ENCODE data around the gene SIAE. TPM values are rescaled to one million over a fixed set of nuclear protein-coding genes. Genes with fewer than 3 reads are reported as not detected.

The SIAE gene, protein sequence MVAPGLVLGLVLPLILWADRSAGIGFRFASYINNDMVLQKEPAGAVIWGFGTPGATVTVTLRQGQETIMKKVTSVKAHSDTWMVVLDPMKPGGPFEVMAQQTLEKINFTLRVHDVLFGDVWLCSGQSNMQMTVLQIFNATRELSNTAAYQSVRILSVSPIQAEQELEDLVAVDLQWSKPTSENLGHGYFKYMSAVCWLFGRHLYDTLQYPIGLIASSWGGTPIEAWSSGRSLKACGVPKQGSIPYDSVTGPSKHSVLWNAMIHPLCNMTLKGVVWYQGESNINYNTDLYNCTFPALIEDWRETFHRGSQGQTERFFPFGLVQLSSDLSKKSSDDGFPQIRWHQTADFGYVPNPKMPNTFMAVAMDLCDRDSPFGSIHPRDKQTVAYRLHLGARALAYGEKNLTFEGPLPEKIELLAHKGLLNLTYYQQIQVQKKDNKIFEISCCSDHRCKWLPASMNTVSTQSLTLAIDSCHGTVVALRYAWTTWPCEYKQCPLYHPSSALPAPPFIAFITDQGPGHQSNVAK
- total RNA-seq (4.6 TPM), polyA plus RNA-seq (13.4 TPM)
- long read RNA-seq, donor 1, partial matches to known transcripts: 7 of 7 reads
- long read RNA-seq, donor 1, other reads (novel, unspliced or antisense): 0 of 7 reads
- long read RNA-seq, donor 2: 0 reads
- long read RNA-seq, donor 3, full-length matches to known transcripts: 2 of 2 reads
- long read RNA-seq, donor 3, partial matches to known transcripts: 0 of 2 reads
- long read RNA-seq, donor 3, other reads (novel, unspliced or antisense): 0 of 2 reads
- long read RNA-seq, donor 4: 0 reads
- long read RNA-seq, donor 5, full-length matches to known transcripts: 1 of 7 reads
- long read RNA-seq, donor 5, partial matches to known transcripts: 6 of 7 reads
- long read RNA-seq, donor 5, other reads (novel, unspliced or antisense): 0 of 7 reads
- long read RNA-seq, donor 6, full-length matches to known transcripts: 1 of 1 reads
- long read RNA-seq, donor 6, partial matches to known transcripts: 0 of 1 reads
- long read RNA-seq, donor 6, other reads (novel, unspliced or antisense): 0 of 1 reads
- long read RNA-seq, donor 7, full-length matches to known transcripts: 4 of 4 reads
- long read RNA-seq, donor 7, partial matches to known transcripts: 0 of 4 reads
- long read RNA-seq, donor 7, other reads (novel, unspliced or antisense): 0 of 4 reads
- long read RNA-seq, donor 8: 0 reads
- long read RNA-seq, donor 9, full-length matches to known transcripts: 2 of 2 reads
- long read RNA-seq, donor 9, partial matches to known transcripts: 0 of 2 reads
- long read RNA-seq, donor 9, other reads (novel, unspliced or antisense): 0 of 2 reads
- long read RNA-seq, donor 10: 0 reads

DNA sequence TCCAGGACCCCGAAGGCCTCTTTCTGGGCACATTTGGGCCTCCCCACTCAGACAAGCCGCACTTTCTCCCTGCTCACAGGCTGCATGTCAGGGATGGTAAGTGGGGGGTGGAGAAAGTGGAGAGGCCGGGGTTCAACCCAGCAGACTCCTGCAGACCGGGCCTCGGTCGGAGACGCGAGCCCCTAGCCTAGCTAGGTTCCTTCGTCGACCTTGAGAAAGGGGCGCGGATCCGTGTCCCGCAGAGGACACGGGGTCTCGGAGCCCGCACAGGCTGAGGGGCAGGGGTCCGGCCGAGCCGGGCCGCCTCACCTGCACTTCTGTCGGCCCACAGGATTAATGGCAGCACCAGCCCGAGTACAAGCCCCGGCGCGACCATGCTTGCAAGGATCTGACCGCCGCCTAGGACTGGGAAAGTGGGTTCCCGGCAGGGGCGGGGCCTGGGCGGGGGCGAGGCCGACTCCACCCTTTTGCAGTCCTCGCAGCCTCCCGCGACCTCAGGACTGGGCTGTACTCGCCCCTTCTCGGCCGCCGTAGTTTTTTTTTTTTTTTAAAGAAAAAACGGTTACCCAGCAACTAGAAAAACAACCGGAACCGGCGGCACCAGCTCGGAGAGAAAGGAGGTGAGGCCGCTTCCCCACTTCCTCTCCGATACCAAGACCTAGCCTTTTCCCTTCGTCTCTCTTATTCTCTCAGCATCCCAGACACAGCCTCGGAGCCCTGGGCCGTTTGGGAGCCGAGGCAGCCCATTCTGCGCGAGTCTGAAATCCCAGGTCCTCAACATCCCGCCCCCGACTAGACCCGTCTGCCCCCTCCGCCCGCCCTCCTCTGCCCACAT, at the start of gene SIAE, which contains the start of gene SPA17:
Gene SIAE, minus strand, starts transcription at position 407 of the 835 bp plus-strand sequence. Its CDS starts 31 bp downstream, at position 376.
Gene SPA17, plus strand, starts transcription at position 572 of the 835 bp plus-strand sequence. CDS start 1,361 bp downstream, outside the sequence.
- DNase-seq (ENCODE audit: low read depth in 6 of 9, low spot score in 9 of 9): peak; percentile 83 to 98 (median 90)
- peak within 1 kb of the TSS; percentile 45 to 81 for H3K27ac ChIP-seq (ENCODE audit: low read depth in 1 of 2, low read length in 1 of 2)
- peaks cover 19 to 26% of the 10 kb centered on the region in 2 donors for H3K4me1 ChIP-seq (ENCODE audit: control insufficient read depth in 2 of 2, insufficient read depth in 2 of 2, low read length in 2 of 2)

DNA sequence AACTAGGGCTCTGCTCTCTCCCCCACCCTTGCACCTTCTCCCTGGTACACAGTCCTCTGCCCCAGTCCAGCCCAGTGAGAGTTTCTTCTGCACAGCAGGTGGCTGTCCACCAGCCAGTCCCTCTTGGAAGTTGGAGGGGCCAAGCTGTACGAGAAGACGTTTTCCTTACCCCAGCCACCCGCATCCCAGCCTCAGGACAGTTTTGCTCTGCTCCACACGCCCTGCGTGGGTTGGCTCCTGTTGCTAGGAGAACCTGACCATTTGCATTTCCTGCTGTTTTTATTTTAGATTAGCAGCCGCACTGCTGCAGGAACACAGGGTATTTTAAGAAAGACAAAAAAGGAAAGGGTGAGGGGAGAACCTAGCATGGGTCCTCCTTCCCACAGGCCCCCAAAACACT, 48.6 kb upstream of the SIAE start:
- no peak overlapping the region for H3K27ac ChIP-seq (ENCODE audit: low read depth in 1 of 2, low read length in 1 of 2)
- H3K27me3 ChIP-seq (ENCODE audit: control insufficient read depth in 2 of 2, insufficient read depth in 1 of 2, low read length in 1 of 2): peaks cover 11 to 67% of the 10 kb centered on the region in 2 donors
- H3K9me3 ChIP-seq (ENCODE audit: control insufficient read depth in 2 of 2, insufficient read depth in 1 of 2, low read length in 1 of 2): no peaks in the 10 kb centered on the region
- 15% methylated on average over 6 of the region's 6 CpGs for WGBS
- no peak for DNase-seq (ENCODE audit: low read depth in 6 of 9, low spot score in 9 of 9)
- peaks cover 10 to 34% of the 10 kb centered on the region in 2 donors for H3K4me1 ChIP-seq (ENCODE audit: control insufficient read depth in 2 of 2, insufficient read depth in 2 of 2, low read length in 2 of 2)
- H3K36me3 ChIP-seq (ENCODE audit: control insufficient read depth in 2 of 2, insufficient read depth in 2 of 2, low read length in 1 of 2): no peaks in the 10 kb centered on the region
- no peak overlapping the region for H3K4me3 ChIP-seq (ENCODE audit: low read length in 2 of 2)

More for the DNA sequence above, at the start of gene SIAE, which contains the start of gene SPA17:
- Histone ChIP-seq H3K9me3 (ENCODE audit: control insufficient read depth in 2 of 2, insufficient read depth in 1 of 2, low read length in 1 of 2) (no peaks in the 10 kb centered on the region), H3K27me3 (ENCODE audit: control insufficient read depth in 2 of 2, insufficient read depth in 1 of 2, low read length in 1 of 2) (no peaks in the 10 kb centered on the region), H3K4me3 (ENCODE audit: low read length in 2 of 2) (peak within 1 kb of the TSS; percentile 61 to 80), H3K36me3 (ENCODE audit: control insufficient read depth in 2 of 2, insufficient read depth in 2 of 2, low read length in 1 of 2) (no peaks in the 10 kb centered on the region)
- under 1% methylated on average over 58 of the region's 58 CpGs for WGBS

DNA sequence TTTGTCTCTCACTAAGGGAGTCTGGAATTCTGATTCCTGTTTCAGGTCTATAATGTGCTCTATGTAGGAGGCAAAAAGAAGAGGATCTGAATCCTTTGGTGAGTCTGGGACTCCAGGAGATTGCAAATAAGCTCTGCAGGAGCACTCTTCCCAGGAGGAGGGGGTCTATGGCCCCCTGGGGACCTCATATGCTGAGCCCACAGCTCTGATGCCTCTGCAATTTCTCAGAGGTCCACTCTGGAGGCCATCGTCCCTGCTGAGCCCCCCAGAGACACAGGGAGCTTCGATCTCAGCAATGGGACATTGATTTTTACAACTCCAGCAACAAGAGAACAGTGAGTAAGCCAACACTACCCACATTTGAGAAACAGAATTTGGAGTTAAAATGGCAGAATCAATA, 46.0 kb upstream of the SIAE start:
- H3K4me1 ChIP-seq (ENCODE audit: control insufficient read depth in 2 of 2, insufficient read depth in 2 of 2, low read length in 2 of 2): peaks cover 10 to 24% of the 10 kb centered on the region in 2 donors
- no peak overlapping the region for H3K4me3 ChIP-seq (ENCODE audit: low read length in 2 of 2)
- H3K27me3 ChIP-seq (ENCODE audit: control insufficient read depth in 2 of 2, insufficient read depth in 1 of 2, low read length in 1 of 2): peaks cover 14 to 71% of the 10 kb centered on the region in 2 donors
- no peak overlapping the region for H3K27ac ChIP-seq (ENCODE audit: low read depth in 1 of 2, low read length in 1 of 2)
- H3K36me3 ChIP-seq (ENCODE audit: control insufficient read depth in 2 of 2, insufficient read depth in 2 of 2, low read length in 1 of 2): no peaks in the 10 kb centered on the region
- no peaks in the 10 kb centered on the region for H3K9me3 ChIP-seq (ENCODE audit: control insufficient read depth in 2 of 2, insufficient read depth in 1 of 2, low read length in 1 of 2)
- 92% methylated on average over 2 of the region's 2 CpGs for WGBS
- no peak for DNase-seq (ENCODE audit: low read depth in 6 of 9, low spot score in 9 of 9)

DNA sequence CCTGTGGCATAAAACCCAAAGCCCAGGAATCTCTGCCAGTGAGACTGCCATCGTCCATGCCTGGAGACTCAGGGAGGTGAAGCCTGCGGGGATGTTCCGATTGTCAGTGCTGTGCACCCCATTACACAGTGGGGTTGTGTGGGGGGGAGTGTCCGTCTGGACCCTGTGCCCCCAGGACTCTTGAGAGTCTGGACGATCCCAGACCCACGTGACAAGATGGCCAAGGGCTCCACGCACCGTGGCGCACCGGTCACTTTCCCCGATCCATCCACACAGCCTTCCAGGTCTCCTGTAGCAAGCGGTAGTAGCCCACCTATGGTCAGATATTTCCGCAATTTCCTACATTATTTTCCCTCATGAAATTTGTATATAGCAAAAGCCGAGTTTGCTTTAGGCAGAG, 45.3 kb upstream of the SIAE start:
- Histone ChIP-seq H3K27me3 (ENCODE audit: control insufficient read depth in 2 of 2, insufficient read depth in 1 of 2, low read length in 1 of 2) (peaks cover 16 to 69% of the 10 kb centered on the region in 2 donors), H3K27ac (ENCODE audit: low read depth in 1 of 2, low read length in 1 of 2) (no peak overlapping the region), H3K9me3 (ENCODE audit: control insufficient read depth in 2 of 2, insufficient read depth in 1 of 2, low read length in 1 of 2) (no peaks in the 10 kb centered on the region), H3K4me3 (ENCODE audit: low read length in 2 of 2) (no peak overlapping the region), H3K4me1 (ENCODE audit: control insufficient read depth in 2 of 2, insufficient read depth in 2 of 2, low read length in 2 of 2) (peaks cover 10 to 24% of the 10 kb centered on the region in 2 donors), H3K36me3 (ENCODE audit: control insufficient read depth in 2 of 2, insufficient read depth in 2 of 2, low read length in 1 of 2) (no peaks in the 10 kb centered on the region)
- no peak for DNase-seq (ENCODE audit: low read depth in 6 of 9, low spot score in 9 of 9)
- 79% methylated on average over 14 of the region's 14 CpGs for WGBS

DNA sequence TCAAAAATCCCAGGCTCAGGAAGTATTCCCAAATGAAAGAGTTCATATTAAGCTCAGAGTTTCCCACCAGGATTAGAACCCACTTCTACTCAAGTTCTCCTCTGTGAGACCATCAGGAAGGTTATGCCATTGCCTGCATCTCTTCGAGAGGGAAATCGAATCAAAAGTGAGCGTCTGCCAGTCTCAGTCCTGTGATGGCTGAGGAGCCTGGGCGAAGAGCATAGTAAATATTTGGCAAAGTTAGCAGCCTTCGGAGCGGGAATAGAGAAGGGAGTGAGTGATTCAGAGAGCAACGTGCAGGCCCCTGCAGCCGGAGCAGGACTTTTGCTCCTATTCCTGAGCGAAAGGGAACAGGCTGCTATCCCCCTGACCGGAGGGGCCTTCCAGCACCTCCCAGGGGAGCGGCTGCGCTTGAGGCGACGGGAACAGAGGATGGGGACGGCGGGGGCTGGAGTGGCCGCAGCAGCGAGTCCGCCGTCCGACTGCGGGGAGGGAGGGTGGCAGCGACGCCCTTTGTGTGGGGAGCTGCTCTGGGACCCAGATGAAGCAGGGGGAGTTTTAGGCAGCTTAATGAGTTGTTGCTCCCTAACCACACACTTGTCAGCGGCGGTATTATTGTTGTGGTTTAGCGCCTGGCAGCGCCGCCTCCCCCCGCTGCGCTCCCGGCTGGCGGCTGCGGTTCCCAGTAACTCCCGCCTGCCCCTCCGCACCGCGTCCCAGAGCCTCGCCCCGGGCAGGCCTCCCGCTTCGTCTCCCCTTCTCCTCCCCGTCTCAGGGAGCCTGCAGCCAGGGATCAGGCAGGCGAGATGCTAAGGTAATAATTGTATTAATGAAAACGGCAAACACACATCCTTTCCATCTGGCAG, 44.5 kb upstream of the SIAE start:
- peak in 2 of 9 donors; percentile 2 to 62 for DNase-seq (ENCODE audit: low read depth in 6 of 9, low spot score in 9 of 9)
- H3K4me1 ChIP-seq (ENCODE audit: control insufficient read depth in 2 of 2, insufficient read depth in 2 of 2, low read length in 2 of 2): peaks cover 10 to 24% of the 10 kb centered on the region in 2 donors
- peaks cover 16 to 65% of the 10 kb centered on the region in 2 donors for H3K27me3 ChIP-seq (ENCODE audit: control insufficient read depth in 2 of 2, insufficient read depth in 1 of 2, low read length in 1 of 2)
- peak overlapping the region in 1 of 2 donors; percentile 37 for H3K4me3 ChIP-seq (ENCODE audit: low read length in 2 of 2)
- H3K9me3 ChIP-seq (ENCODE audit: control insufficient read depth in 2 of 2, insufficient read depth in 1 of 2, low read length in 1 of 2): no peaks in the 10 kb centered on the region
- no peaks in the 10 kb centered on the region for H3K36me3 ChIP-seq (ENCODE audit: control insufficient read depth in 2 of 2, insufficient read depth in 2 of 2, low read length in 1 of 2)
- no peak overlapping the region for H3K27ac ChIP-seq (ENCODE audit: low read depth in 1 of 2, low read length in 1 of 2)
- 1% methylated on average over 45 of the region's 45 CpGs for WGBS

DNA sequence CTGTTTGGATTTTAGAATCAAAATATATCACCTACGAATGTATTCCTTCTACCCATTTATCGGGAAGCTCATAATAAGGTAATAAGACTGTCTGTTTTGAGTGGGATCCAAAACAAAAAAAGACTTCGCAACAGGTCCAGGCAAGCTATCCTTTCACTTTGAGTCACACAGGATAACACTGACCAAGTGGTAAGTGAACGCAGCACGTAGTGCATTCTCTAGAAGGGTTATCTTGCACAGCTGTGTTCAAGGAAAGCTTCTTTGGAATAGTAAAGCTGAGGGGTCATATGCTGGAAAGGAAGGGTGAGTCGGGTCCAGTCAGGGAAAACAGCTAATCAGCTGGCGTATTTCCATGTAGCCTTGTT, 43.9 kb upstream of the SIAE start:
- Histone ChIP-seq H3K27me3 (ENCODE audit: control insufficient read depth in 2 of 2, insufficient read depth in 1 of 2, low read length in 1 of 2) (peaks cover 16 to 59% of the 10 kb centered on the region in 2 donors), H3K36me3 (ENCODE audit: control insufficient read depth in 2 of 2, insufficient read depth in 2 of 2, low read length in 1 of 2) (no peaks in the 10 kb centered on the region), H3K4me3 (ENCODE audit: low read length in 2 of 2) (peak overlapping the region in 1 of 2 donors; percentile 37), H3K27ac (ENCODE audit: low read depth in 1 of 2, low read length in 1 of 2) (no peak overlapping the region), H3K9me3 (ENCODE audit: control insufficient read depth in 2 of 2, insufficient read depth in 1 of 2, low read length in 1 of 2) (no peaks in the 10 kb centered on the region), H3K4me1 (ENCODE audit: control insufficient read depth in 2 of 2, insufficient read depth in 2 of 2, low read length in 2 of 2) (peaks cover 10 to 23% of the 10 kb centered on the region in 2 donors)
- 63% methylated on average over 7 of the region's 7 CpGs for WGBS
- DNase-seq (ENCODE audit: low read depth in 6 of 9, low spot score in 9 of 9): no peak

DNA sequence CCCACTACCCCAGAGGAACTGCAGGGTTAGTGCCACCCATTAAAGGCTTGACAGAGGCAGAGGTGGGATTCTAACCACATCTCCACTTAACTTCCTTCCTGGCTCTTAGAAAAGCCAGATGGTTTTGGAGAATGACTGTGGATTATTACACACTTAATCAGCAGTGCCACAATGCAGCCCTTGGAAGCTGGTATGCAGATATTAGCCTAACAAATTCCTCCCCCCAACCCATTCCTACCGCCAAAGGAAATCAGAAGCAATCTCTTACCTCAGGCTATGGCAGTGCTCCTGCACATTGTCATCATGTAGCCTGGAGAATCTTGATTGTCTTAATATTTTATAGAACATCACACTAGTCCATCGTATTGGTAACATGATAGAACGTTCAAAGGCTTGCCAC, 43.1 kb upstream of the SIAE start:
- H3K4me1 ChIP-seq (ENCODE audit: control insufficient read depth in 2 of 2, insufficient read depth in 2 of 2, low read length in 2 of 2): peaks cover 10 to 17% of the 10 kb centered on the region in 2 donors
- no peaks in the 10 kb centered on the region for H3K9me3 ChIP-seq (ENCODE audit: control insufficient read depth in 2 of 2, insufficient read depth in 1 of 2, low read length in 1 of 2)
- no peaks in the 10 kb centered on the region for H3K36me3 ChIP-seq (ENCODE audit: control insufficient read depth in 2 of 2, insufficient read depth in 2 of 2, low read length in 1 of 2)
- DNase-seq (ENCODE audit: low read depth in 6 of 9, low spot score in 9 of 9): no peak
- H3K27me3 ChIP-seq (ENCODE audit: control insufficient read depth in 2 of 2, insufficient read depth in 1 of 2, low read length in 1 of 2): peaks cover 16 to 51% of the 10 kb centered on the region in 2 donors
- no peak overlapping the region for H3K27ac ChIP-seq (ENCODE audit: low read depth in 1 of 2, low read length in 1 of 2)
- 21% methylated on average over 3 of the region's 3 CpGs for WGBS
- H3K4me3 ChIP-seq (ENCODE audit: low read length in 2 of 2): no peak overlapping the region

All from thymus (tissue), 14 donors.